K562 (cell line): ENCODE data around the gene MYG1. TPM values are rescaled to one million over a fixed set of nuclear protein-coding genes. Genes with fewer than 3 reads are reported as not detected.
A peak's percentile ranks its signal among the peaks of the same experiment; 100 is the strongest.

Source experiments
- BRD9 ChIP-seq: fragments of 450-650 bp; IDR thresholded peaks from 2 replicates; pipeline ENCODE4 v1.6.1; 2018; ENCODE audit warnings: low read depth; ENCODE audit not compliant: partially characterized antibody
- DIDO1 ChIP-seq: fragments of 450-650 bp; IDR thresholded peaks from 2 replicates; pipeline ENCODE4 v1.6.1; 2016; ENCODE audit warnings: low read depth, missing biosample characterization, missing genetic modification characterization
- FOSL1 ChIP-seq: fragments of 200-800 bp; sonication (Bioruptor generic); conservative IDR thresholded peaks from 2 replicates; pipeline ENCODE4 v1.6.1; 2016; ENCODE audit warnings: missing genetic modification characterization, missing compliant biosample characterization
- FOXJ2 ChIP-seq: fragments of 200-800 bp; sonication (Bioruptor generic); IDR thresholded peaks from 2 replicates; pipeline ENCODE4 v1.6.1; 2016; ENCODE audit warnings: missing genetic modification characterization, missing compliant biosample characterization
- GABPB1 ChIP-seq: sonication (generic); formaldehyde crosslinking; IDR thresholded peaks from 2 replicates; pipeline ENCODE4 v1.8.0; 2022; ENCODE audit warnings: mild to moderate bottlenecking, missing genetic modification reagents
- HIVEP1 ChIP-seq: fragments of 250-450 bp; sonication (Bioruptor Pico); IDR thresholded peaks from 2 replicates; pipeline ENCODE4 v1.4.0; 2020; ENCODE audit warnings: mild to moderate bottlenecking
- KLF16 ChIP-seq: IDR thresholded peaks from 2 replicates; pipeline ENCODE4 v1.6.1; 2016; ENCODE audit warnings: antibody characterized with exemption
- MBD2 ChIP-seq: sonication (generic); IDR thresholded peaks from 2 replicates; pipeline ENCODE4 v1.6.1; 2016; ENCODE audit warnings: low read depth, borderline replicate concordance
- NFE2L1 ChIP-seq: fragments of 450-650 bp; IDR thresholded peaks from 2 replicates; pipeline ENCODE4 v1.6.1; 2016; ENCODE audit warnings: missing genetic modification characterization, low read depth, mild to moderate bottlenecking, missing compliant biosample characterization, moderate library complexity, borderline replicate concordance
- PHB ChIP-seq: fragments of 250-450 bp; sonication (Bioruptor Pico); IDR thresholded peaks from 2 replicates; pipeline ENCODE4 v1.5.0; 2021
- PTTG1 ChIP-seq: fragments of 450-650 bp; IDR thresholded peaks from 2 replicates; pipeline ENCODE4 v1.6.1; 2016; ENCODE audit warnings: low read depth, mild to moderate bottlenecking, missing genetic modification characterization, missing compliant biosample characterization
- RHOXF2B ChIP-seq: fragments of 250-450 bp; sonication (Bioruptor Pico); conservative IDR thresholded peaks from 2 replicates; pipeline ENCODE4 v1.5.1; 2021
- SAFB2 ChIP-seq: fragments of 200-400 bp; formaldehyde crosslinking; IDR thresholded peaks from 2 replicates; pipeline ENCODE4 v1.6.1; 2018; ENCODE audit warnings: borderline replicate concordance, low read length, low read depth, moderate library complexity; ENCODE audit not compliant: severe bottlenecking
- SMARCE1 ChIP-seq: fragments of 450-650 bp; IDR thresholded peaks from 2 replicates; pipeline ENCODE4 v1.7.1; 2016; ENCODE audit warnings: mild to moderate bottlenecking
- TBL1XR1 ChIP-seq, 2 experiments: IDR thresholded peaks; 2 replicates each; pipeline ENCODE4 v1.6.1; 2012; ENCODE audit warnings: improper control_type of control experiment in 2 of 2, low read length in 2 of 2, mild to moderate bottlenecking in 1 of 2
- TBP ChIP-seq: optimal IDR thresholded peaks from 2 replicates; pipeline ENCODE3; 2011; ENCODE audit warnings: low read depth, low read length, improper control_type of control experiment
- XRCC4 ChIP-seq: IDR thresholded peaks from one replicate; pipeline ENCODE4 v1.6.1; 2011; ENCODE audit not compliant: insufficient read depth, insufficient read length; ENCODE audit errors: extremely low read depth
- ZBTB8A ChIP-seq: fragments of 450-650 bp; IDR thresholded peaks from 2 replicates; pipeline ENCODE4 v1.6.1; 2018; ENCODE audit warnings: mild to moderate bottlenecking, moderate library complexity; ENCODE audit not compliant: partially characterized antibody
- ZNF124 ChIP-seq: sonication (generic); formaldehyde crosslinking; IDR thresholded peaks from 2 replicates; pipeline ENCODE4 v1.8.1; 2022; ENCODE audit warnings: missing genetic modification reagents
- ZNF212 ChIP-seq: fragments of 450-650 bp; formaldehyde crosslinking; IDR thresholded peaks from 2 replicates; pipeline ENCODE4 v1.4.0; 2020; ENCODE audit warnings: mild to moderate bottlenecking
- ZNF224 ChIP-seq: sonication (generic); formaldehyde crosslinking; IDR thresholded peaks from 2 replicates; pipeline ENCODE4 v1.8.0; 2022; ENCODE audit warnings: mild to moderate bottlenecking, missing genetic modification reagents
- ZNF384 ChIP-seq: IDR thresholded peaks from 2 replicates; pipeline ENCODE4 v1.6.1; 2012; ENCODE audit warnings: low read depth, low read length, improper control_type of control experiment
- ZNF644 ChIP-seq: fragments of 200-800 bp; sonication (Bioruptor generic); IDR thresholded peaks from 2 replicates; pipeline ENCODE4 v1.6.1; 2016; ENCODE audit warnings: low read depth, missing genetic modification characterization, missing compliant biosample characterization
- ZNF764 ChIP-seq: fragments of 250-450 bp; sonication (Bioruptor Pico); IDR thresholded peaks from 2 replicates; pipeline ENCODE4 v1.4.0; 2020; ENCODE audit warnings: low read depth, mild to moderate bottlenecking, moderate library complexity
- ZNF785 ChIP-seq: fragments of 250-450 bp; sonication (Bioruptor Pico); IDR thresholded peaks from 2 replicates; pipeline ENCODE4 v1.4.0; 2020; ENCODE audit warnings: mild to moderate bottlenecking
- ZNF830 ChIP-seq: fragments of 250-450 bp; sonication (Bioruptor Pico); IDR thresholded peaks from 2 replicates; pipeline ENCODE4 v1.5.0; 2021; ENCODE audit warnings: mild to moderate bottlenecking
- polyA plus RNA-seq, 8 experiments: library from polyadenylated mRNA; depleted of rRNA in 4 of 8; stranded (reverse) in 5 of 8; unstranded in 3 of 8; fragments of >200 nt; fragmentation: Nextera tagmentation in 2 of 8; fragmentation: Illumina TruSeq in 1 of 8; extraction: Ambion mirVana in 2 of 8; extraction: Trizol in 1 of 8; gene quantifications; 2 replicates each; pipeline versions ENCODE4 v1.2.1 to v1.2.3, GENCODE V29; 2011 to 2014; ENCODE audit warnings: inconsistent platforms in 1 of 8, missing spikeins in 1 of 8
- total RNA-seq, 7 experiments: library from RNA; depleted of rRNA in 6 of 7; stranded (reverse); fragments of >200 nt in 6 of 7; fragmentation: Illumina TruSeq in 2 of 7; extraction: Trizol in 2 of 7; gene quantifications; 2 replicates each; pipeline versions ENCODE4 v1.2.1 to v1.2.3, GENCODE V29; 2011 to 2021; ENCODE audit warnings: low replicate concordance in 1 of 7
- TF ChIP-seq, protein P1 (sequence below): fragments of 450-650 bp; IDR thresholded peaks from 2 replicates; pipeline ENCODE4 v1.6.1; 2014; ENCODE audit warnings: low read depth, mild to moderate bottlenecking, moderate library complexity, borderline replicate concordance
- TF ChIP-seq, protein P2 (sequence below): fragments of 250-450 bp; sonication (Bioruptor Pico); IDR thresholded peaks from 2 replicates; pipeline ENCODE4 v1.9.0; 2021; ENCODE audit warnings: mild to moderate bottlenecking, inconsistent platforms

The MYG1 gene
- total and polyA plus RNA-seq, 9 of the 15 experiments (the other 6 are each of a cell fraction or from before 2014, with no cell fraction given), result 0.45 to 5.6 (median 2.1) TPM

DNA sequence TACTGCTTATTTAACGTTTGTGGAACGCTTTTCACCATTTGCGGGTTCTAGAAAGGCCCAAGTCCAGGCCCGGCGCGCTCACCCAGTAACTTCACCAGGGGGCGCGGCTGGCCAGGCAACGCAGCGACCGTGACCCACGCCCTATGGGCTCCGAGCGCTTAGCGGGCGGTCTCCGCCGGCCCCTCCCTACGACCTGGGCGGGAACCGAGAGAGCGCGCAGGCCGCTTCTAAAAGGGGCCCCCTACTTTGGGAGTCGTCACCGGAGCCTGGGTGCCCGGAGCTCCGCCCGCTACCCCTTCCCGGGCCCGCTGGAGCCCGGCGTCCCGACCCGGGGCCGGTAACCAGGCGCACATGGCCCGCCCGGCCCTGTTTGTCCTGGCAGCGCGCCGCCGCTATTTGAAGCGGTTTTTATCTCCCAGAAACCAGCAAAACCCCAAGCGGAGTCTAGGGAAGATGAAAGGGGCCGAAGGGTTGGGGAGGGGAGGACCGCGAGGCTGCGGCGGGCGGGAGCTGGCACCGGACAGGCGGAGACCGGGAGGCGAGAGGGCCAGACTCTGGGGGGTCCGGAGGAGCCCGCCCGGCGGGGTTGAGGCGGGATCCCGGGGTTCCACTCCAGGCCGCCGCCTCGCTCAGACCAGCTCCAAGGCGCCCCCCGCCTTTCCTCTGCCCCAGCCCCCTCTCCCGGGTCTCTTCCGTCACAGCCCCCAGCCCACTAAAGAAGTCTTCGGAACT is 25.4 kb downstream of the MYG1 start (continued):
- TF ChIP-seq ZNF212 (CRISPR knock-in tag) (no peak), XRCC4 (no peak), TBP (no peak), NFE2L1 (tag) (no peak), PTTG1 (tag) (no peak), KLF16 (peak; percentile 59), ZNF124 (no peak), ZNF830 (CRISPR knock-in tag) (no peak), ZNF644 (tag) (no peak), ZNF384 (no peak), PHB (no peak), SMARCE1 (0 out of 2 replicates have a peak, but pooled peaks have one; percentile 3), TBL1XR1 (IDR thresholded peaks at IDR 0.05; ENCODE audit: low read length in 2 of 2) (no peak), GABPB1 (CRISPR knock-in tag) (peak; percentile 46; the same call in 1 of the 2 replicates), SAFB2 (no peak), HIVEP1 (CRISPR knock-in tag) (no peak), ZNF224 (CRISPR knock-in tag) (no peak), ZNF764 (no peak), DIDO1 (tag) (no peak), RHOXF2B (no peak), BRD9 (peak; percentile 17), ZBTB8A (no peak), FOXJ2 (no peak), MBD2 (no peak), FOSL1 (tag) (peak; percentile 1; the same call in 1 of the 2 replicates), ZNF785 (CRISPR knock-in tag) (no peak)
- TF ChIP-seq, protein P1, sequence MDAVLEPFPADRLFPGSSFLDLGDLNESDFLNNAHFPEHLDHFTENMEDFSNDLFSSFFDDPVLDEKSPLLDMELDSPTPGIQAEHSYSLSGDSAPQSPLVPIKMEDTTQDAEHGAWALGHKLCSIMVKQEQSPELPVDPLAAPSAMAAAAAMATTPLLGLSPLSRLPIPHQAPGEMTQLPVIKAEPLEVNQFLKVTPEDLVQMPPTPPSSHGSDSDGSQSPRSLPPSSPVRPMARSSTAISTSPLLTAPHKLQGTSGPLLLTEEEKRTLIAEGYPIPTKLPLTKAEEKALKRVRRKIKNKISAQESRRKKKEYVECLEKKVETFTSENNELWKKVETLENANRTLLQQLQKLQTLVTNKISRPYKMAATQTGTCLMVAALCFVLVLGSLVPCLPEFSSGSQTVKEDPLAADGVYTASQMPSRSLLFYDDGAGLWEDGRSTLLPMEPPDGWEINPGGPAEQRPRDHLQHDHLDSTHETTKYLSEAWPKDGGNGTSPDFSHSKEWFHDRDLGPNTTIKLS, result no peak
- TF ChIP-seq, protein P2, sequence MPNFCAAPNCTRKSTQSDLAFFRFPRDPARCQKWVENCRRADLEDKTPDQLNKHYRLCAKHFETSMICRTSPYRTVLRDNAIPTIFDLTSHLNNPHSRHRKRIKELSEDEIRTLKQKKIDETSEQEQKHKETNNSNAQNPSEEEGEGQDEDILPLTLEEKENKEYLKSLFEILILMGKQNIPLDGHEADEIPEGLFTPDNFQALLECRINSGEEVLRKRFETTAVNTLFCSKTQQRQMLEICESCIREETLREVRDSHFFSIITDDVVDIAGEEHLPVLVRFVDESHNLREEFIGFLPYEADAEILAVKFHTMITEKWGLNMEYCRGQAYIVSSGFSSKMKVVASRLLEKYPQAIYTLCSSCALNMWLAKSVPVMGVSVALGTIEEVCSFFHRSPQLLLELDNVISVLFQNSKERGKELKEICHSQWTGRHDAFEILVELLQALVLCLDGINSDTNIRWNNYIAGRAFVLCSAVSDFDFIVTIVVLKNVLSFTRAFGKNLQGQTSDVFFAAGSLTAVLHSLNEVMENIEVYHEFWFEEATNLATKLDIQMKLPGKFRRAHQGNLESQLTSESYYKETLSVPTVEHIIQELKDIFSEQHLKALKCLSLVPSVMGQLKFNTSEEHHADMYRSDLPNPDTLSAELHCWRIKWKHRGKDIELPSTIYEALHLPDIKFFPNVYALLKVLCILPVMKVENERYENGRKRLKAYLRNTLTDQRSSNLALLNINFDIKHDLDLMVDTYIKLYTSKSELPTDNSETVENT (CRISPR knock-in tag), result no peak
